IPS DF 6.9 (cell line): ENCODE measurements around the gene COL11A1.

ENCODE experiments used
- DNase-seq: peaks from one replicate; pipeline ENCODE4 v3.0.0-alpha.2; 2013; ENCODE audit warnings: low read depth, low spot score
- H3K27ac ChIP-seq: one replicate; pipeline ENCODE4 v1.5.1; 2013; ENCODE audit warnings: low read length, control low read depth
- H3K27me3 ChIP-seq: 2 replicates; pipeline ENCODE4 v1.6.1; 2013; ENCODE audit warnings: mild to moderate bottlenecking, low read length; ENCODE audit not compliant: control insufficient read depth, insufficient read depth
- H3K36me3 ChIP-seq: 2 replicates; pipeline ENCODE4 v1.6.1; 2013; ENCODE audit warnings: low read length; ENCODE audit not compliant: control insufficient read depth, insufficient read depth
- H3K4me1 ChIP-seq: 2 replicates; pipeline ENCODE4 v1.6.1; 2013; ENCODE audit warnings: low read length; ENCODE audit not compliant: control insufficient read depth, insufficient read depth
- H3K4me3 ChIP-seq: 2 replicates; pipeline ENCODE4 v1.5.1; 2013; ENCODE audit warnings: mild to moderate bottlenecking, low read length
- H3K9me3 ChIP-seq: 2 replicates; pipeline ENCODE4 v1.6.1; 2013; ENCODE audit warnings: low read length, inconsistent platforms; ENCODE audit not compliant: control insufficient read depth, insufficient read depth
- WGBS: extraction: QIAGEN DNeasy Blood & Tissue Kit; methylation state at CpG from one replicate; pipeline ENCODE4 v1.1.7; 2013; ENCODE audit warnings: mixed read lengths, missing lambda C conversion rate; ENCODE audit not compliant: insufficient read length, insufficient coverage; 5-methylcytosine and 5-hydroxymethylcytosine counted together

Gene COL11A1

GRCh38 chr1:102872526-102872925 is 235.8 kb downstream of the COL11A1 start:
- no peaks in the 10 kb centered on the region for H3K36me3 ChIP-seq
- no peak overlapping the region for H3K4me3 ChIP-seq
- no CpG with 5 or more reads among the region's 1 CpG for WGBS
- no peaks in the 10 kb centered on the region for H3K27me3 ChIP-seq
- no peak overlapping the region for H3K27ac ChIP-seq
- no peaks in the 10 kb centered on the region for H3K4me1 ChIP-seq
- no peak for DNase-seq
- H3K9me3 ChIP-seq, result no peaks in the 10 kb centered on the region; the same call in 1 of the 2 replicates

DNA sequence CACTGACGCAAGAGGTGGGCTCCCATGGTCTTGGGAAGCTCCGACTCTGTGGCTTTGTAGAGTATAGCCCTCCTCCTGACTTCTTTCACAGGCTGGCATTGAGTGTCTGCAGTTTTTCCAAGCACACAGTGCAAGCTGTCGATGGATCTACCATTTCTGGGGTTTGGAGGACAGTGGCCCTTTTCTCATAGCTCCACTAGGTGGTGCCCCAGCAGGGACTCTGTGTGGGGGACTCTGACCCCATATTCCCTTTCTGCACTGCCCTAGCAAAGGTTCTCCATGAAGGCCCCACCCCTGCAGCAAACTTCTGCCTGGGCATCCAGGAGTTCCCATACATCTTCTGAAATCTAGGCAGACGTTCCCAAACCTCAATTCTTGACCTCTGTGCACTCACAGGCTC is 236.2 kb downstream of the COL11A1 start:
- Histone ChIP-seq H3K27ac (no peak overlapping the region), H3K36me3 (no peaks in the 10 kb centered on the region), H3K27me3 (no peaks in the 10 kb centered on the region), H3K9me3 (no peaks in the 10 kb centered on the region; the same call in 1 of the 2 replicates), H3K4me1 (no peaks in the 10 kb centered on the region), H3K4me3 (no peak overlapping the region)
- no peak for DNase-seq
- WGBS, result no CpG with 5 or more reads among the region's 4 CpGs

DNA sequence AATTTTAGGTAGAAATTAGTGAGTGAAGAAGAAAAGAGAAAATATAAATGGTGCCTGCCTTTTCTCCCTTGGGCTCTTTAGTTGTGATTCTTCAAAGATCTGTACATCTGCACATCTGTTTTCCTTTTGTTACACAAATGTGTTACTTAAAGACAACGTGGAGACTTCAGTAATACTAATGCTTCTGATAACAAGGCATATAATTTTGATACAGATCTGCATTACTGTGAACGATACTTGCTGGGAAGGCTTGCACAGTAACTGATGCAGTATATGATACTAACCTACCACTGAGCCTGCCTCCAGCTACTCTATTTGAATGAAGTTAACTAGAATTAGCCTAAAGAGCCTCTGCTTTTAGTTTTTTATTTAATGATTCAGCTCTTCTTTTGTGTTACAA is 244.6 kb downstream of the COL11A1 start:
- Histone ChIP-seq H3K9me3 (no peaks in the 10 kb centered on the region), H3K4me3 (no peak overlapping the region), H3K27ac (no peak overlapping the region), H3K27me3 (no peaks in the 10 kb centered on the region), H3K4me1 (peaks cover 1% of the 10 kb centered on the region; the same call in 1 of the 2 replicates), H3K36me3 (no peaks in the 10 kb centered on the region)
- no peak for DNase-seq
- no CpG with 5 or more reads among the region's 2 CpGs for WGBS

- no peaks in the 10 kb centered on the region for H3K27me3 ChIP-seq
- no peaks in the 10 kb centered on the region for H3K9me3 ChIP-seq
- DNase-seq, result no peak
- no CpG with 5 or more reads among the region's 3 CpGs for WGBS
- H3K4me3 ChIP-seq, result no peak overlapping the region
- no peak overlapping the region for H3K27ac ChIP-seq
- no peaks in the 10 kb centered on the region for H3K36me3 ChIP-seq
- H3K4me1 ChIP-seq, result peaks cover 1% of the 10 kb centered on the region; the same call in 1 of the 2 replicates
Observed at GRCh38 chr1:102861247-102861646, 247.1 kb downstream of the COL11A1 start.

DNA sequence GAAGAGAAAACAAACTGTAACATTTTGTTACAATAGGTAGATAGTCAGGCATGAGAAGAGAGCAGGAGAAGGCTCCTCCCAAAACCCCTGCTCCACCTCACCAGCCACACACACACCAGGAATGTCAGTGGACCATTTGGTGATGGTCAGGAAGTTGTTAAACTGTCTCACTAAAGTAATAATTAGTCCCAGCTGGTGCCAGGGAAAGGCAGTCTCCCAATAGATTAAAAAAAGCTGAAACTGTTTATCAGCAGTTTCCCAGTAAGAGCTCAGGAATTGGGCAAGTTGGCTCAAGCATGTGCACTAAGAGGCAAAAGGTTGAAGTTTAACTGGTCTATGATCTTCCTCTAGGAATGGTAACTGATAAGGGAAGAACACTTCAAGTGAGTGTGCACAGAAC is 249.6 kb downstream of the COL11A1 start:
- H3K27ac ChIP-seq, result no peak overlapping the region
- H3K27me3 ChIP-seq, result no peaks in the 10 kb centered on the region
- no peak overlapping the region for H3K4me3 ChIP-seq
- no peaks in the 10 kb centered on the region for H3K36me3 ChIP-seq
- no peaks in the 10 kb centered on the region; the same call in 1 of the 2 replicates for H3K4me1 ChIP-seq
- H3K9me3 ChIP-seq, result no peaks in the 10 kb centered on the region
- DNase-seq, result no peak

GRCh38 chr1:102857251-102857650 is 251.1 kb downstream of the COL11A1 start:
- Histone ChIP-seq H3K9me3 (no peaks in the 10 kb centered on the region), H3K27ac (no peak overlapping the region), H3K4me3 (no peak overlapping the region), H3K36me3 (no peaks in the 10 kb centered on the region), H3K4me1 (no peaks in the 10 kb centered on the region), H3K27me3 (no peaks in the 10 kb centered on the region)
- DNase-seq, result no peak

DNA sequence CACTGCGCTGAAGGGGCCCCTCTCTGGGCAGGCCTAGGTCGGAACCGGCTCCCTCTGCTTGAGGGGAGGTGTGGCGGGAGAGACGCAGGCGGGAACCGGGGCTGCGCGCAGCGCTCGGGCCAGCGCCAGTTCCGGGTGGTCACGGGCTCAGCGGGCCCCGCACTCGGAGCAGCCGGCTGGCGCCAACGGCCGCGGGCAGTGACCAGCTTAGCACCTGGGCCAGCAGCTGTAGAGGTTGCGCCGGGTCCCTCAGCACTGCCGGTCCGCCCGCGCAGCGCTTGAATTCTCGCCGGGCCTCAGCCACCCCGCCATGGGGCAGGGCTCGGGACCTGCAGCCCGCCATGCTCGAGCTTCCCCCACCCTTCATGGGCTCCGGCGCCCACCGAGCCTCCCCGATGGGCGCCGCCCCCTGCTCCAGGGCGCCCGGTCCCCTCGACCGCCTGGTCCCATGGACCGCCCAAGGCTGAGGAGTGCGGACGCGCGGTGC is 254.6 kb downstream of the COL11A1 start:
- no peaks in the 10 kb centered on the region for H3K9me3 ChIP-seq
- no peaks in the 10 kb centered on the region for H3K4me1 ChIP-seq
- DNase-seq, result no peak
- no peaks in the 10 kb centered on the region for H3K36me3 ChIP-seq
- no peak overlapping the region for H3K4me3 ChIP-seq
- H3K27me3 ChIP-seq, result no peaks in the 10 kb centered on the region
- no CpG with 5 or more reads among the region's 50 CpGs for WGBS
- H3K27ac ChIP-seq, result no peak overlapping the region

GRCh38 chr1:102853136-102853535 is 255.2 kb downstream of the COL11A1 start:
- Histone ChIP-seq H3K27me3 (no peaks in the 10 kb centered on the region), H3K27ac (no peak overlapping the region), H3K4me3 (no peak overlapping the region), H3K4me1 (no peaks in the 10 kb centered on the region), H3K36me3 (no peaks in the 10 kb centered on the region), H3K9me3 (no peaks in the 10 kb centered on the region)
- no peak for DNase-seq

GRCh38 chr1:102852613-102853012 is 255.7 kb downstream of the COL11A1 start:
- WGBS, result no CpG with 5 or more reads among the region's 2 CpGs
- Histone ChIP-seq H3K4me3 (no peak overlapping the region), H3K9me3 (no peaks in the 10 kb centered on the region), H3K4me1 (no peaks in the 10 kb centered on the region), H3K36me3 (no peaks in the 10 kb centered on the region), H3K27me3 (no peaks in the 10 kb centered on the region), H3K27ac (no peak overlapping the region)
- DNase-seq, result no peak

GRCh38 chr1:102851616-102852015 is 256.7 kb downstream of the COL11A1 start:
- Histone ChIP-seq H3K36me3 (no peaks in the 10 kb centered on the region), H3K27ac (no peak overlapping the region), H3K4me1 (no peaks in the 10 kb centered on the region), H3K9me3 (no peaks in the 10 kb centered on the region), H3K27me3 (no peaks in the 10 kb centered on the region), H3K4me3 (no peak overlapping the region)
- no CpG with 5 or more reads among the region's 3 CpGs for WGBS
- no peak for DNase-seq

DNA sequence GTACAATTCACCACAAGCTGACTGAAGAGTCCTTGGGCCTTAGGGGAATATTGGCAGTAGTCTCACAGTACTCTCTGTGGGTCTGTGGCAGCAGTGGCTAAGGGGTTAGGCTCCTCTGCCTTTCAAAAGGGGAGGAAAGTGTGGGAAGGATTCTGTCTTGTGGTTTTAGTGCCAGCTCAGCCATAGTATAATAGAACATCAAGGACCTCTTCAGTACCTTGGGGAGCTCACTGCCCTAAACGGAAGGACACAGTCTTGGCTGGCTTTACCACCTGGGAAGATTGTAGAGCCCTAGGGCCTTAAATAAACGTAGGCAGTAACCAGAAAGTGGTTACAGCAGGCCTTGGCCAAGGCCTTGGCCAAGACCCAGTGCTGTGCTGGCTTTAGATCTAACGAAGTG is 265.7 kb downstream of the COL11A1 start:
- DNase-seq, result no peak
- Histone ChIP-seq H3K27ac (no peak overlapping the region), H3K4me1 (no peaks in the 10 kb centered on the region), H3K27me3 (no peaks in the 10 kb centered on the region), H3K9me3 (no peaks in the 10 kb centered on the region), H3K36me3 (no peaks in the 10 kb centered on the region), H3K4me3 (no peak overlapping the region)
- no CpG with 5 or more reads among the region's 3 CpGs for WGBS
